Stimulated activated CD8-positive, alpha-beta memory T cell treated with anti-CD3 and anti-CD28 coated beads, Interleukin-7, amount 100 ng/mL, for 1 hour (primary cell): Measurements from ENCODE around the gene KPNA1.

Experiments used
- DNase-seq, 2 donors: peaks; one replicate each; pipeline ENCODE4 v3.0.0-alpha.2; 2020; ENCODE audit warnings: low read depth in 2 of 2

The KPNA1 gene

GRCh38 chr3:122514123-122515019, at the start of gene KPNA1:
TSS of gene KPNA1 (minus strand) at chr3:122514939. CDS start at chr3:122496565, 18,374 bp downstream.
- DNase-seq = peak; percentile 66 to 71

GRCh38 chr3:122564155-122564912, 49.6 kb upstream of the KPNA1 start, which contains the start of the genes DTX3L and PARP9:
TSS of gene DTX3L (plus strand) at chr3:122564338. CDS start at chr3:122564427, 89 bp downstream.
TSS of gene PARP9 (minus strand) at chr3:122564300. CDS start at chr3:122559620, 4,680 bp downstream.
- DNase-seq = peak; percentile 68 to 82

DNA sequence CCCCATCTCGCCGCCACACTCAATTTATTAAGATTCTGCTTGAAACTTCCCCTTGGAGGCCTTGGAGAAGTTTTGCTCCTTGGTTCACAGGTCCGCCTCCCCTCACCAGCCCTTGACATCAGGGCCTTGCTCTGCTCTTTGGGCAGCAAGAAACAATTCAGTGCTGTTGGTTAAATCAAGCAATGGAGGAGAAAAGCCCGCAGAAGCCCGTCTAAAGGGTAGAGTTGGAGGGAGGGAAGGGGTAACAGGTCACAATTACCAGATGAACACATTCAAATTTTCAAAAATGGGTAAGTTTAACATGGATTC, 48.9 kb upstream of the KPNA1 start:
- DNase-seq = no peak

GRCh38 chr3:122562923-122563716, 48.4 kb upstream of the KPNA1 start:
- DNase-seq = no peak

DNA sequence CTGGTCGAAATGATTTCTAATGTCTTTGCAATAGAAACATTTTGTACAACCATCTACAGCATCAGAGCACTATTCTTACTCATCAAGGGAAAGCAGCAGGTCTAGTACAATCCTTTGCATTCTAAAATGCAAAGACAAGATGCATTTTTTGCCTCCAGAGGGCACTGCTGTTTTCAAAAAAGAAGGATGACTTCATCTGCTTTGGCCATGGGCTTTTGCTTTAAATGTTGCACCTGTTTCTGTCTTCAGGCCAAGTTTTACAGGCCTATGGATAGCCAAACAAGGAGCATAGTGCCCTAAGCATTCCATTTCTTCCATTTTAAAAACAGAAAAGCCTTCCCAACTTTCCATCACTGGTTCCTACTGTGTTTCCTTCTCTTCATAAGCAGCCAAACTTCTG, 45.9 kb upstream of the KPNA1 start:
- no peak for DNase-seq

DNA sequence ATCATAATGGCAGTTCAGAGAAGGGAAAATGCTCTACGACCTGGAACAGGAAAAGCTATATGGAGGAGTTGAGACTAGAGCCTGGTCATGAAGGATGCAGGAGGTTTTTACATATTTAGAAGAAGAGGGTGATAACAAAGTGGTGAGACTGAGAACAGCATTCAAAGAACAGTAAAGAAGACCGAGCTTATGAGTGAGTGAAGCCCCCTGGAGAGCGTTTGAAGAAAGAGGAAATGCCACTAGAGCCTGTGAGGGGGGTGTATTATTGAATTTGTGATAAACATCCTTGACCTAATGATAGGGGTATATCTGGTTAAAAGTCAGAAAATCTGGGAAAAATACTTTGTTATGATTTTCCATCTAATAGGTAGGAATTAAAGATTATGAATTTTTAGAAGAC, 45.2 kb upstream of the KPNA1 start:
- DNase-seq = no peak

GRCh38 chr3:122558605-122559004, 43.9 kb upstream of the KPNA1 start:
- no peak for DNase-seq

DNA sequence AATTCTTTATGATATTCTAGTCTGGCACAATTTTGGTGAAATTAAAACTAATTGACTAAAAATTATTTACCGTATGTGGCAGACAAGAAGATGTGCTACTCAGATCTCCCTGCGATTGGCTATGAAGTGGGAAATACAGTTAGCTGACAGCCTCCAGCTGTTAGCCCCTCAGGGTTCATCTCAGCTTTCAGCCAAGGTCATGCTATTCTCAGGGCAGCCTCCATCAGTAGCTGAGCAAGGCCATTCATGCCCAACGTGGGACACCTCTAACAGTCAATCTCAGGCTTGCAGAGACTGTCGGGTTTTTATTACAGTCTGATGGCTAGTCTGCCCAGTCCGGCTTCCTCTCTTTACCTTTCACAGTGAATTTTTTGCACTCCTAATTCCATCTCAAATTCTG, 42.6 kb upstream of the KPNA1 start:
- no peak for DNase-seq

GRCh38 chr3:122555275-122556071, 40.7 kb upstream of the KPNA1 start:
- DNase-seq = no peak

DNA sequence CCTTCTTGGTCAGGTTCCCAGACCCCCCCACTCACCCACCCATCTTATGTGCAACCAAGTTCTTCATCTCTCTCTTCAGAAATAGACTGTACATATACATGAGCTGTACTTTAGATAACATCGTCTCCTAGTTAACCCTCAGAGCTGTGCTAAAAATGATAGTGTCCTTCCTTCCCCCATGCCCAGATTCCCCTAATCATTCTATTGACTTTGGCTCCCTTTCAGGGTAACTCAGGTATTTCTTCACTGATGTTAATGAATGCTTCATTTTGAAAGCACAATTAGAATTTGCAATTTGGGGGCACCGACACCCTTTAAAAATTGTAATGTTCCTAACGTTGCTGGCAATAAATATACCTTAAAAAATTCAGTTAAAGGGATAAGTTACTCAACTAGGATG, 38.4 kb upstream of the KPNA1 start:
- no peak for DNase-seq

DNA sequence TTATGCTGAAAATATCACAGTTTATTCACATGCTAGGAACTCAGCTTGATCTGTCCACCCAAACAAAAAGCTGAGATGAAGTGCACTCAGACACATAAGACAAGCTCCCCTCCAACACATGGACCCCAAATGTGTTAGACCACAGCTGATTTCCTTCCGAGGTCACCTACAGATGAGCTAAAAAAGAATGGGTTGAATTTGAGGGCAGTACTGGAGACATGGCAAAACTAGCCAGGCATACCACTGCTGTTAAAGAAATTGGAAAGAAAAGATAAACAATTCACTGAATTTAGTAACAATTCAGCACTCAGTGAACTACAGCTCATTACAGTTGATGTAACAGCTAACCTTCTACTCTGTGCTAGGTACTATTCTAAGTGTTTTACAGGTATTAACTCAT, 33.9 kb upstream of the KPNA1 start:
- DNase-seq = no peak

DNA sequence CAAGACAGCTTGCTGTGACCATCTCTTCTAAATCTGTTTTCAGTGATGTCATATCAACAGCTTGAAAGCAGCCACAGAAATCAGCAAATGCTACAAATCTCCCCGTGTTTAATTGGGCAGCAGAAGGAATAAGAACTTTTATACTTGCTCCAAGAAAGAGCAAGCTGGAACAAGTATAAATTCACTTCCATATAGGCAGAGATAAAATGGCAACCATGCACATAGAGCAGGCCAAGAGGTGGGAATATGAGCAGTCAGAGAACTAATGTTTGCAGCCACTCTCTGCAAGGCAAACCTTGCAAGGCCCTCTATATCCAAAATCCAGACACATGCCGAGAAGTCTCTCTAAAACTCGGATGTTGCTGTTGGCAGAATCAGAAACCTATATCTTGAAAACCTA, 33.3 kb upstream of the KPNA1 start:
- no peak for DNase-seq

DNA sequence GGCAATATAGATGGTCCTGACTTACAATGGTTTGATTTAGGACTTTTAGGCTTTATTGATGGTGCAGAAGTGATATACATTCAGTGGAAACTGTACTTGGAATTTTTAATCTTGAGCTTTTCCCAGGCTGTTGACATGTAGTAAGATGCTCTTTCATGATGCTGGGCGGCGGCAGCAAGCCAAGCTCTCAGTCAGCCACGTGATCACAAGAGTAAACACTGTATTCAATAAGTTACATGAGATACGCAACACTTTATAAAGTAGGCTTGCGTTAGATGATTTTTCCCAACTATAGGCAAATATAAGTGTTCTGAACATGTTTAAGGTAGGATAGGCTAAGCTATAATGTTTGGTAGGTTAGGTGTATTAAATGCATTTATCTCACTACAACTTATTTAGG, 31.4 kb upstream of the KPNA1 start:
- no peak for DNase-seq

GRCh38 chr3:122538956-122539490, 24.3 kb upstream of the KPNA1 start:
- DNase-seq = no peak

- no peak for DNase-seq
Observed at GRCh38 chr3:122536632-122537001, 21.9 kb upstream of the KPNA1 start.

GRCh38 chr3:122535964-122536631, 21.4 kb upstream of the KPNA1 start:
- no peak for DNase-seq

DNA sequence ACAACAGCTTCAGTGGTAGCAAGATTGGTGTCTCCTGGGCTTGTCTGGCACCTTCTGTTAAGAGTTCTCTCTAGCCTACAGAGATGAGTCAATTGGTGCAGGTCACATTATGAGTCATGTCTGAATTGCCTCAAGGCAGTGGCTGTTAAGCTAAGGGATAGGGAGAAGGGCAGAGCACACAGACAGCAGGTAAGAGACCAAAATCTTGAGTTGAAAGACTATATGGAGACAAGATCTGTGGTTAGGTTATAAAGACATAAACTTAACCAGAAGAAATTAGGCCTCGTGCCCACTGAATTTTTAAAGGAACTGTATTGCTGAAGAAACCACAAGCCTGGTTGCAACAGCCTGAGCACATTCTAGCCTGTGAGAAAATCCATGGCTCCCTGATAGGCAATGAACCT, 19.2 kb upstream of the KPNA1 start:
- no peak for DNase-seq

GRCh38 chr3:122533480-122533879, 18.7 kb upstream of the KPNA1 start:
- DNase-seq = no peak

- DNase-seq = no peak
Observed at GRCh38 chr3:122530164-122530563, 15.4 kb upstream of the KPNA1 start.

GRCh38 chr3:122523317-122523716, 8.6 kb upstream of the KPNA1 start:
- DNase-seq = no peak

DNA sequence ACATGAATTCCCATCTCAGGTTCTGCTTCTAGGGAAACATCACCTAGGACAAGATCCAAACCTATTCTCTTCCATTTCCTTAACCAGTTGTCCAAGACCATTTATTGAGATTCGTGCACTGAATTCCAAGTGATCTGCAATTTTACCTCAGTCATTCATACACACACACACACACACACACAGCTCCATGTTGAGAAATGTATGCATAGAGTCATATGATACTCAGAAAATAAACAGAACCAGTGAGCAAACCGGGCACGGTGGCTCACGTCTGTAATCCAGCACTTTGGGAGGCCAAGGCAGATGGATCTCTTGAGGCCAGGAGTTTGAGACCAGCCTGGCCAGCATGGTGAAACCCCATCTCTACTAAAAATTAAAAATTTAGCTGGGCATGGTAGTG, 6.1 kb upstream of the KPNA1 start:
- no peak for DNase-seq
